ENCODE results near the gene KISS1R.

GRCh38 chr19:887072-887471, 30.1 kb upstream of the KISS1R start:
- no peak for TF ChIP-seq POLR2AphosphoS5 (IDR thresholded peaks at IDR 0.05; ENCODE audit: borderline replicate concordance, low read depth, low read length)
- no peak for TF ChIP-seq EZH2 (IDR thresholded peaks at IDR 0.05)

Data from SK-N-MC (cell line).